HG03460 (cell line): ENCODE measurements around the gene LTA.

Experiments used
- ATAC-seq: cut with Tn5 transposase; IDR thresholded peaks from one replicate; pipeline ENCODE4 v1.9.1; 2021; ENCODE audit not compliant: unreplicated experiment

LTA gene

DNA sequence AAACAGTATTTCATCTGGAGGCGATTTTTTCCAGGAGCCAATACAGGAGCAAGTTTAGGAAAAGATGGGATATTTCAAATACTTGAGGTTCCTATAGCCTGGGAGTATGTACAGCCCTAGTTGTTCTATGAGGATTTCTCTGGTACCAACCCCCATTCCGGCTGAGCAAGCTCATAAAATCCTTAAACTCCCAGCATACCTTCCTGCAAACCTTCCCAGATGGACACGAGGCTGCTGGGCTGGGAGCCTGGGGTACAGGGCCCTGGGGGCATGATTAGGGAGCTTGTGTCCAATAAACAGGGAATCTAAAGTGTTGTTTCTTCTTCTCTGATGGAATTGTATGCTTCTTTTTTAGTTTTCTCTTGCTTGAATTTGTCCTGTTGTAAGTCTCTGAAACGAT lies 49.9 kb downstream of the LTA start:
- no peak for ATAC-seq

DNA sequence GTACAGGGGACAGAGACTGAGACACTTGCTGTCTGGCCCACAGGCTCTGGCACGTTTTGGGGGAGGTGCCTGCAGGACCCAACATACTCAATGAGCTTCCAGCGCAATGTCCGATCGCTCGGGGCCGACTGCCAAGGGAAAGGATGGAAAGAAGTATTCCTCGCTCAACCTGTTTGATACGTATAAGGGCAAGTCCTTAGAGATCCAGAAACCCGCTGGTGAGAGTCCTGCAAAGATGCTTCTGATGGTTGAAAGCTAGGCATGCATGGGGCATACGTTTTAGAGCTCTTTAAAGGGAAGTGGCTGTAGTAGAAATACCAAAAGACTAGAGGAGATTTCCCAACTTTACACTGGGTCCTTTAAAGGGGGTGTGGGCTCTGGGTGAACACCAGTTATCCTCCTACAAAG lies 50.6 kb downstream of the LTA start:
- ATAC-seq: no peak
